Inflammatory macrophage treated with lipopolysaccharide for 1 hour (primary cell): Measurements from ENCODE around the gene EFCC1.

ENCODE experiments used
- DNase-seq, 2 donors: peaks; one replicate each; pipeline ENCODE4 v3.0.0-alpha.2; 2020 to 2022

The EFCC1 gene

DNA sequence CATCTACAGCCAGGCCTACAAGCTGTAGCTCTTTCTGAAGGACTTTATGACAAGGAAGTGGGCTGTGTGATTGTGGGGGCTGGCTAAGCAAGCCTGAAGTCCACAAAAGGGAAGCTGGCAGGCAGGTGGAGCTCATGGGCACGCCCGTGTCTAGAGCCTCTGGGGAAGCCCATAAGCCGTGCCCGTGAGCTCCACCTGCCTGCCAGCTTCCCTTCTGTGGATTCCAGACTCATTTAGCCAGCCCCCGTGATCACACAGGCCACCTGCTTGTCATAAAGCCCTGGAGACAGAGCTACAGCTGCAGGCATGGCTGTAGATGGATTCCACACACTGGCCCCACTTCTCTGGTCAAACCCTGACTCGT, 15.2 kb downstream of the EFCC1 start:
- DNase-seq: peak in 1 of 2 donors; percentile 37

DNA sequence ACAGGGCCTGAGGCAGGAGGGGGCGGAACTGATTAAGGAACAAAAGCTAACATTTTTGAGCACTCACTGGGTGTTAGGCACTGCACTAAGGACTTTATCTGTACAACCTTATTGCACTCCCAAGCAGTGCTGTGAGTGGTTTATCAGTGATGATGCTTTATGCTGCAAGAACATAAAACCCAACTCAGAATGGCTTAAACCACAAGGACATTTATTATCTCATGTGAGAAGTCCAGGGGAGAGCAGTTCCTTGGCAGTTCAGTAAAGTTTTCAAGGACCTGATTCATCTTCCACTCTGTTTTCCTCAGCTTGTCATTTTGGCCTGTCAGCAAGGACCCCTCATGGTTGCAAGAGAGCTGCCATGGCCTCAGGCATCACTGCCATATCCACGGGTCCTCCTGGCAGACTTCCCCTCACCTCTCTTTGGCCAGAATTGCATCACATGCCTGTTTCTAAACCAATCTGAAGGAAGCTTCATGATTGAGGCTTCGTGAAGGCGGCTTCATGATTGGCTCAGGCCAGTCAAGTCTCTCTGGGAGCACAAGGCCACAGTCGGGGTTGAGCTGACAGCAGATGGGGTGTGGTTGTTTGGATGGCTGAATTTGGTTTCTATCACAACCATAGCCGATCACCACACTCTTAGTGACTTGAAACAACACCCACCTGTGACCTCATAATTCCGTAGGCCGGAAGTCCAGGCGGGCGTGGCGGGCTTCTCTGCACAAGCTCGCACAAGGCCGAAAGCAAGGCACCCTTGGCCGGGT, 15.8 kb downstream of the EFCC1 start:
- DNase-seq: no peak

DNA sequence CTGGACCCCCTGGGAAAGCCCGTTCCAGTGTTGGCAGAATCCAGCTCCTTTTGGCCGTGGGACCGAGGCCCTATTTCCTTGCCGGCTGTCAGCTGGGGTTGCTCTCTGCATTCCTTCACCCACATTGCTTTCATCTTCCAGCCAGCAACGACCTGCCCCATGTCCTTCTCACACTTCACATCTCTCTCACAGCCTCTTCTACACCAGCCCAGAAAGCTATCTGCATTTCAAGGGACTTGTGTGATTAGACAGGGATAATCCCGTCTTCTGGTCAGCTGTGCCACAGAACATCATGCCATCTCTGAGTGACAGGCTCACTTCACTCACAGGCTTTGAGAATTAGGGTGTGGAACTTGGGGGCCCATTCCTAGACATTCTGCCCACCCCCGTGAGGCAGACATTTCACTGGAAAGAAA, 16.4 kb downstream of the EFCC1 start:
- no peak for DNase-seq

DNA sequence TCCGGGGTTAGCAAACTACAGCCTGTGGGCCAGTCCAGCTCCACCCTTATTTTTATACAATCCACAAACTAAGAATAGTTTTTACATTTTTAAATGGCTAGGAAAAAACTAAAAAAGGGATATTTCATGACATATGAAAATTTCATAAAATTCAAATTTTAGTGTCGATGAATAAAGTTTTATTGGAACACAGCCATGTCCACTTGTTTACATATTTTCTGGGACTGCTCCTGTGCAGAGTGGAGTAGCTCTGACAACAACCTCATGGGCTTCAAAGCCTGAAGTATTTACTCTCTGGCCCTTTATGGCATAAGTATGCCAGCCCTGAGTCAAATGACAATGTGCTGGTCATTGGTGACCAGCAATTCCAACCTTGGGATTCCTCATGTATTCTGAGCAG, 17.2 kb downstream of the EFCC1 start:
- no peak for DNase-seq

DNA sequence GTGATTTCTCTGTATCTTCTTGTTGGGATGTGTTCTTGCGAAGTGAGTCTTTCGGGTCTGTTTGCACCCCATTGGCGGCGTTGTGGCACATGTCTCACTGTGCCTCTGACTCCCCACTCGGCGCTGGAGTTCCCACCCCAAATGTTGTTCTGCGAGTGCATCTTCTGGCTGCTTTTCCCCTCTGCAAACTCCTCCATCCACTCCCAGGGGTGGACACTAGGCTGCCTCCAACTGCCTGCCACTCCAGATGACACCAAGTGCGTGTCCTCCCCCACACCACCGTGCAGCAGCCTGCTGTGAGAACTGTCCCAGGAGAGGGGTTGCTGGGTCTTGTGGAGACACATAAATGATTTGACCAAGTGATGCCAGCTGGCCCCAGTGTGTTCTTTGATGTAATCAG, 17.6 kb downstream of the EFCC1 start:
- DNase-seq: no peak

DNA sequence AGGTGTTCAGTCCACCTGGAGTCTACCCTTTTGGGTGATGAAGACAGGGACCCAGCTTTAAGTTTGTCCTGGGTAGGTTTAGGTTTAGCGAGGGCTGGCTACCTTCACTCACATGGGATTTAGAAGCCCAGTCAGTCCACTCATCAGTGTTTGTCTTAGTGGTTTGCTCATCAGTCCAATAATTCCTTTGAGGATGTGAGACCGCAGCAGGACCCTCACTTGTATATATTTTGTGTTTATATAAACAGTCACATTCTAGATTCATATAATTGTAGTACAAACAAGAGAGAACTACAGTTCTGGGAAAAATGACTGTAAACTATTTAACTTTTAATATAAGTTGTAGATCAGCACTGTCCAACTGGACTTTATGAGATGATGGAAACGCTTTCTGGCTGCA, 18.2 kb downstream of the EFCC1 start:
- no peak for DNase-seq

DNA sequence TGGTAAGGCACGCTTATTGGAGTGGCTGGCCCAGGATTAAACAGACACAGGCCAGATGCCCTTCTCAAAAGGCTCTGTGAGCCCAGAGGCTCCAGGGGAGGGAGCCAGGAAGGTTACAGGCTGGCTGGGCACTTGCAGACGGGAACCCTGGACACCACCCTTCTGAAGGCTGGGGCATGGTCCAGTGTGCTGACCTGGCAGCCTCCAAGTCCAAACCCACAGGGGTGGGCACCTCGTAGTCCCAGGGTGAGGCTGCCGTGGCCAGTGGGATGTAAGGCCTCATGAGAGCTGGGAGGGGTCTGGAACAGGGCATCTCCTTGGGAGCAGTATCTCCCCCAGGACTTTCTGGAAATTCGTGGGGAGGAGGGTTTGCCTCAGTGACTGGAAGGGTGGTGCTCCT, 19.6 kb downstream of the EFCC1 start:
- no peak for DNase-seq

DNA sequence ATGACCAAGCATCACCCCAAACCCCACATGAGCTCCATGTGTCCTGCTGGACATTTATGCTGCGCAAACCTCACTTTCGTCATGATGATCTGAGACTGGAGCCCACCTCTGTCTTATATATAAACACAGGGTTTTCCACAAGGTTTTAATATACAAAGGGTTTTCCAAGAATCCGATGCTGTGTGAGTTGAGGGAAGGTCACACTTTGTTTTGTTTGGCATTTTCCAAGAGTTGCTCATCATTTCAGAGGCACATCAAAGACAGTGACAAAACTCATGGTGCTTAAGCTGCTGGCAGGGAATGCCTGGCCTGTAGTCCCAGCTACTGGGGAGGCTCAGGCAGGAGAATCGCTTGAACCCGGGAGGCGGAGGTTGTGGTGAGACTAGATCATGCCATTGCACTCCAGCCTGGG, 20.0 kb downstream of the EFCC1 start:
- DNase-seq: no peak

DNA sequence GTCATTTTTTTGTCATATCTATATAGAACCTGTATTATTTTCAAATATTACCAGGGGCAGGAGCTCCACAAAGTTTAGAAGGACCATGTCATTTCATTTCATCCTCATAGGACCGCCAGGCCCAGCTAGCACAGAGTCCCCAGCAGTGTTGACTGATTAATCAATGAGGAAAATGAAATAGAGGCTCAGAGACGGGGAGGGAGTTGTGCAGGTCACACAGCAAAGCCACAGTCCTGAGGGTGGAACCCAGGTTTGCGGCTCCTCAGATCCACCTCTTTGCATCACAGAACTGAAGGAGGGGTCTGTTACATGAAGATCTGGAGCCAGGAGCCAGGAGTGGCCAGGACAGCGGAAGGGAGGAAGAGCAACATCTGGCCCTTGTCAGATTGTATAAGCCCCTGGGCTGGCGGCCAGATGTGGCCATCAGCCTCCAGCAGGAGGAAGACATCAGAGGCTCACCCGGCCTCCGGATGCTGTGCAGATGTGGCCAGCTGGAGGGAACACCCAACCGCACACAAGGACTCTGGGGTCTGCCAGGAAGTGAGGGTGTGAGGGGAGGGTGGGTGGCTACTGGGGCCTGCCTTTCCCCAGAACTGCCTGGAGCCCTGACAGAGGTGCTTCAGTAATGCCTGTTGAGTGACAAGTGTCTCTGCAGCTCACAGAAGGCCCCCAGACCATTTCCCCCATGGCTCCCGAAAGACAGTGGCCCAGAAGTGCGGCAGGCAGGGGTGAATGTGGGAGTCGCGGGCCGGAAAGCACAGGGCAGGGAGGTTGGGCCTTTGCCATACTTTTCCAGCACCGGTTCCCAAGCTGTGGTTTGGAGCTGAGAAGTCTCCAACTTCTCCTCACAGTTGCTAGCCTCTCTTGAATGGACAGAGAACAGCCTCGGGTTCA, 21.3 kb downstream of the EFCC1 start:
- no peak for DNase-seq

DNA sequence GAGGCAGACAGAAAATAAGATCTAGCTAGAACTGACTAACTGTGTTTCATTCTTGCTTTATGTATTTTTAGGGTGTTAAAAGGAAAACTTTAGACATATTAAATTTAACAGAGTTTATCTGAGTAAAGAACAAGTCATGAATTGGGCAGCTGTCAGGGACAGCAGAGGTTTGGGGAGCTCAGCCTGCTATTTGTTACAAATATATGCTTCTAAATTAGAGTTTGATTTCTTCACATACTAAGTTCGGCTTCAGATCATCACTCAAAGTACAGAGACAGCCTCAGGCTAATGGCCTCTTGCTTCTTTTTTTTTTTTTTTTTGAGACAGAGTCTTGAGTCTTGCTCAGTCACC, 21.9 kb downstream of the EFCC1 start:
- DNase-seq: no peak

DNA sequence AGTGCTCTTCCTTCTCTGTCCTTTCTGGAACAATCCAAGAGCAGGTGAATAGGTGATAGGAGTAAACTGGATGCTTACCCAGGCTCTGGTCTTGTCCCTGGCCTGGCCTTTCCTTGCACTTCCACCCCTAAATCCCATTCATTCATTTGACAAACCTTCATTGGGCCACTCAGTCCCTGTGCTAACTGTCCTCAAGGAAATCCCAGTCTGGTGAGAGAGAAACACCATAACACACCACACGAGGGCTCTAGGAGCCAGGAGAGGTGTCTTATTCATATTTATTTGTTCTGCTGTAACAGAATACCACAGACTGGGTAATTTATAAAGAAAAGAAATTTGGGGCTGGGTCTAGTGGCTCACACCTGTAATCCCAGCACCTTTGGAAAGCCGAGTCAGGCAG, 22.8 kb downstream of the EFCC1 start:
- DNase-seq: no peak

DNA sequence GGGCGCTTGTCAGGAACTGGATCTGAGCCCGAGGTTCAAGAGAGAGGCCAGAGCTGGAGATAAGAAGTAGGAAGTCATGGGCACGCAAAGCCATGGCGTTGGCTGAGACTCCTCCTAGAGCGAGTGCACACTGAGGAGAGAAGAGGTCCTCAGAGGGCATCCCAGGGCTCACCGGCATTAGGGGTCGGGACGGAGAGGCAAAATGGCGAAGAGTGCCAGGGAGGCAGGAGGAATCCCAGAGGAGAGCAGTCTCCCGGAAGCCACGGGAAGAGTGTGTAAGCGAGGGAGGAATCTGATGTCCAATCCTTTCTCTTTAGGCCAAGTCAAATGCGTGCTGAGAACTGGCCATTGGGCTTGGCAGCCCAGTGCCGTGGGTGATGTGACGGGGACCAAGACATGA, 24.0 kb downstream of the EFCC1 start:
- no peak for DNase-seq

DNA sequence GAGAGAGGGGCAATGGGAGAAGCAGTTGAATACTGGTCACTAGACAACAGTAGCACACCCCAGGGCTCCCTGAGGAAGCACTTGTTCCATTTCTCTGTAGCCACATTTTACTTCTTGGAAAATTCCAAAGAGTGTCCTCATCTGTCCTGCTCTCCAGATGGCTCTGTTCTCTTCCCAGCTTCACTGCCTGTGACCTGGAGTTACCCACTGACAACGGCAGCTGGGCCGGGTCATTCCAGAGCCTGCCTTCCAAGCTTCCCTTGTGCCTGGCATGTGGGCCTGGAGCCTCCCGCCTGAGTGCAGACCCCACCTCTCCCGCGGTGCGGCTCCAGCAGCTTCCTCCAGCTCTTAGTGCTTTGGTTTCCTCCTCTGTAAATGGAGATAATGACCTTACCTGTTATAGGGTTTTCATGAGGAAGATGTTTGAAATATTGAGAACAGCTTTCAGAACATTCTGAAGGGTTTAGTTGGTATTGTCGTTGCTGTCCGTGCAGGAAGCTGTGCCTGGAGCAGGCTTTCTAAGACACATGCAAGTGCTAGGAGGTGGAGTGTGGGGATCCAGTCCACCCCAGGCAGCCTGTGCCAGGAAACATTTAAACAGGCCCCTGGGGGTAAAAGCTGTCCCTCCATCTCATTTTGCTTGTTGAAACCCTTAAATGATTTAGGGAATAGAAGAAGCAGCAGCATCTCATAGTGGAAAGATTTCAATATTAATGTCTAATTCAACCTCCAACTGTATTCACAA, 24.8 kb downstream of the EFCC1 start:
- DNase-seq: no peak

DNA sequence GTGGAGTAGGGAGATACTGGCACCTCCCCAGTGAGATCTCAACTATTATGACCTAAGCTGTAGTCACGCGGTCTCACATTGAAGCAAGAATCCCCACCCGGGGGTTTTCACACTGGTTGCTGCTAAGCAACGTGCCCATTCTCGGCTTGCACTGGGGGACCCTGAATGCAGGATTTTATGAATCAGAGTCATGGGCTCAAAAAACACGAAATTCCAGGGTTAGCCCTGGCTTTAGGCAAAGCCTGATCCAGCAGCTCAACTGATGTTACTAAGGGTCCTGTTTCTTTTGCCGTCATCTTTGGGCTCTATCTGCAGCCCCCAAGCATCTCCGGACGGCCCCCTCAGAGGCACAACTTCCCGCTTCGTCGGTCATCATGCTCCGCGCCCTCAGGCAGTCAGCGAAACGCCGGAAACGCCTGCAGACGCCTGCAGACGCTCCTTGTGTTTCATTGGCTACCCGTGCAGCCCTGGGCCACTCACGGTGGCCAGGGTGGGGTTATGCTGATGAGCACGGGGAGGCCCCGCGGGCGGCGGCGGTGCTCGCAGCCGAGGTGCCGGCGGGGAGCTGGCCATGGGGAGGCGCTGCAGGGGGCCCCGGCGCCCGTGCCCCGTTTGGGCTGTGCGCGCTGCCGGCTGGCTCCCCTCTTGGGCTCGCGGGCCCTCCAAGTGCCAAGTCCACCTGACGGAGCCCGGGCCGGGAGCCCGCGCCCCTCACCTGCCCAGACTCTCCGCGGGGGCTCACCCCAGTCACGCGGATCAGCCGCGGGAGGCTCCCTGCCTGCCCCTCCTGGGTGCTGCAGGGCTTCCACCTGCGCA, 25.8 kb downstream of the EFCC1 start:
- DNase-seq: peak; percentile 84 to 90

DNA sequence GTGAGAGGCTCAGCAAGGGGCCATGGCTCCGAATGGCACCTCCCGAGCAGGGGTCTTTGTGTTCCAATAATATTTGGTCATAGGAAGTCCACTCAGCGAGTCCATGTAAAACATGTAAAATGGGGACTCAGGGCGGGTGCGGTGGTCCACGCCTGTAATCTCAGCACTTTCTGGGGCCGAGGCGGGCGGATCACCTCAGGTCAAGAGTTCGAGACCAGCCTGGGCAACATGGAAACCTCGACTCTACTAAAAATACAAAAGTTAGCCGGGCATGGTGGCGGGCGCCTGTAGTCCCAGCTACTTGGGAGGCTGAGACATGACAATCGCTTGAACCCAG, 26.4 kb downstream of the EFCC1 start:
- no peak for DNase-seq

DNA sequence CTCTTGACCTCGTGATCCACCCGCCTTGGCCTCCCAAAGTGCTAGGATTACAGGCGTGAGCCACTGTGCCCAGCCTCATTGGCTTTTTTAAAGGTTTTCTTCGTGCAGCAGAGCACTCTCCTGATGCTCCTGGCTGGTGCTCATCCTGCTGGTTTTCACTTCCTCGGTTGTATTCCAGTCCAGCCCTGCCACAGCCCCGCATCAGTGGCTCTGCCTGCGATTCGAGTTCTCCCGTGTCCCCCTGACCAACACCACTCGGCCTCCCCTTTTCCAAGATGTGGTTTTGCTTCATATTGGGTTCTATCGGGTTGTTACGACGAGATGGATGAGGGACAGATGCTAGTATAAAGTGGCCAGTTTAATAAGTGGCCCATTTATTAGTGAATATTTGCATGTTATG, 27.8 kb downstream of the EFCC1 start:
- no peak for DNase-seq

DNA sequence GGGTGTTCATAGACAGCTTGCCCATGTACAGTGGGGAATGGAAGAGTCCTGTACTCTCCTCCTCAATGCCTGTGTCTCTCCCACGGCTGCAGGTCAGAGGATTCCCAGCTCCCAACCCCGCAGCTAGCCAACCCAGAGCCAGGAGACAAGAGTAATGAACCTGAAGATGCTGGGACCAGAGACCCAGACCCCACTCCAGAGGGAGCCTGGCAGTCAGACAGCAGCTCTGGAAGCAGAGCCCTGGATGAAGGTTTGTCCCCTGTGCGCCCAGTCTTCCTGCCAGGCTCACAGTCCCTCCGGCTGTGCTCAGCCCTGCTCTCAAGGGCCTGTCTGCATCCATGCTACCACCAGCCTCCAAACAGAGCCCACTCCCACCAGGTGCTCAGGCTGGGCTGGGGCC, 29.5 kb downstream of the EFCC1 start:
- no peak for DNase-seq

DNA sequence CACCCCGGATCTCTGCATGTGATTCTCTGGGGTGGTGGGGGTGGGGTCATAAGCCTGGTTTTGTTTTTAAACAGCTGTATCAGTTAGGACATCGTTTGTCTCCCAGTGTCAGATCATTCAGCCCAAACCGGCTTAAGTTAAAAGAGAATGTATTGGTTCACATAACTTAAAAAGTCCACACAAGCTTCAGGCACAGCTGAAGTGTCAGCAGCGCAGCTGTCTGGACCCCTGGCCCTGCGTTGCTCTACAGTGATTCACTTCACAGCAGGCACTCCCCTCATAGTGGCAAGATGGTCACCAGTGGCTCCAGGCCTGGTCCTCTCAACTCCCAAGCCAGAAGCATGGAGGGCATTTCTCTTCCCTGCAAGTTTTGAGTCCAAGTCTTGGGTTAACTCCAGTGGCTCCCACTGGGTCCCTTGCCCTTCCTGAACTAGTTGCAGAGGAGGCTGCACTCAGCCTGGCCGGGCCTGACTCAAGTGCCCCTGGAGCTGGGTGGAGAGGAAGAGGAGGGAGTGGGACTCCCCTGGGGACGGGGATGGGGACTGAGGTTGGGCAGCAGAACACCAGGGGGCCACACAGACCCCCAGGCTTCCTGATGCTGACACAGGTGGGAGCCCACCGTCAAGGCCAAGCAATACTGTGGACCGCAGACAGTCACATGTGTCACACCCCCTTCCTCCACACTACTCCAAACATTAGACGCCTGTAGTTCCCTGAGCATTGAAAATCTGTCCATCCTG, 30.5 kb downstream of the EFCC1 start:
- no peak for DNase-seq

DNA sequence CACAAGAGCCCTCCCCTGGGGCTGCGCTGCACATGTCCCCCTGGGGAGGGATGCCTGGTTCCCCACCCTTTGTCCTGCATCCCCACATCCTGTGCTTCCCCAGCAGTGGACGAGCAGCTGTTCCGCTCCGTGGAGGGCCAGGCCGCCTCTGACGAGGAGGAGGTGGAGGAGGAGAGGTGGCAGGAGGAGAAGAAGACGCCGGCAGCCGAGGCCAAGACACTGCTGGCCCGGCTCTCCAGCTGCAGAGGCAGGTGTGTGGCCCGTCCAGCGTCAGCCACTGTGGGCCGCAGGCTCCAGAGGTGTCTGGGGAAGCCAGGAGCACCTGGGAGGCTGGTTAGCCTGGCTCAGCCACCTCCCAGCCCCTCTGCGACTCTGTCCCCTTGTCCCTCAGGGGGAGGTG, 31.6 kb downstream of the EFCC1 start:
- no peak for DNase-seq

DNA sequence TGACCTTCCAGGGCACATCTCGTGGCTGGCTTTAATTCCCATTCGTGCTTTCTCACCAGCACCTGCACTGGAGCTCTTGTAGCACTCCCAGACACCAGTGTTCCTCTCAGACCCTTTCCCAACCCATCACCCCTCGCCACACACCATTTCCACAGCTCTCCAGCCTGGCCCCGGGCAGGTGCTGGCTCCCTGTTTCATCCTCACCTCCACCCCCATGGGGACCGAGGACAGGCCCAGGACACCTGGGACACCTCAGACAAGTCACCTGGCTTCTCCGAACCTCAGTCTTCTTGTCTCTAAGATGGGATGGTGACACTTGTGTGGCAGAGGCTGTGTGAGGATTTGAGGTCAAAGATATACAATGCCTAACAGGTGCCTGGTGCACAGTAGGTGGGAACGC, 32.0 kb downstream of the EFCC1 start:
- DNase-seq: no peak

DNA sequence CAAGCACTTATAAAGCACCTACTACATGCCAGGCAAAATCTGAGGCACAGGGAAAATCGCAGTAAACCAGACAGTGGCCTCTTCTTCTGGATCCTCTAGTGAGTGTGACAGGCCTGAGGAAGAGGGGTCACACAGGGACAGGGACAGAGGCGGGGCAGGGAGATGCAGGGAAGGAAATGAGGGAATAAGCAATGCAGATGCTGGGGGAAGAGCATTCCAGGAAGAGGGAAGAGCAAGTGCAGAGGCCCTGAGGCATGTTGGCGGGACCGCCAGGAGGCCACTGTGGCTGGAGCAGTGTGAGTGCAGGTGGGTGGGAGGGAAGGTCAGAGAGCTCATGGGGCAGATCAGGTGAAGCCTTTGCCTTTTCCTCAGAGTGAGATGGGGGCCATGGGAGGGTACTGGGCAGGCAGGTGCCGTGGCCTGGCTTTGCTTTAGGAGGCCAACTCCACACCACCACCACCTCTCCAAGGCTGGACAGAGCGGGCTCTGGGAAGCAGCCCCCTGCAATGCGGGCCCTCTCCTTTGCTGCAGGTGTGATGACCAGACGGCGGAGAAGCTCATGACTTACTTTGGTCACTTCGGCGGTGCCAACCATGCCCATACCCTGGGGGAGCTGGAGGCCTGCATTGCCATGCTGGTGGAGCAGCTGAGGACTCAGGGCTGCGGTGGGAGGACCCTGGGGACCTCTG, 32.7 kb downstream of the EFCC1 start:
- no peak for DNase-seq

DNA sequence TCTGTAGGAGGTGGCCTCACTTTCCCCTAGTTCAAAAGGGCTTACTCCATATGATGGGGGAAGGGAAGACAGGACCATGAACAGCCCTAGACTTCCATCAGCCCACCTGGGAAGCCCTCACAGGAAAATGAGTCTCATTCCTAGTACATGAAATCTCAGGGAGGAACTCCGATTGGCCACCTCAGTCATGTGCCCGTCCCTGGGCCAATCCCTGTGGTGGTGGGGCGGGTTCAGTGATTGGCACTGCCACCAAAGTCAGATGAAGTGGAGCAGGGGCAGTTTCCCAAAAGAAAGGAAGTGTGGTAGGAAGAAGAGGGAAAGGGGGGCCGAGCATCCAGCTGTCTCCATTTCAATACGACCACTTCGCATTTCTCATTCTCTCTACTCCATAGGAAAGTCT, 33.5 kb downstream of the EFCC1 start:
- no peak for DNase-seq
